ENCODE measurements around the gene TNF.

- TF ChIP-seq, protein P1, sequence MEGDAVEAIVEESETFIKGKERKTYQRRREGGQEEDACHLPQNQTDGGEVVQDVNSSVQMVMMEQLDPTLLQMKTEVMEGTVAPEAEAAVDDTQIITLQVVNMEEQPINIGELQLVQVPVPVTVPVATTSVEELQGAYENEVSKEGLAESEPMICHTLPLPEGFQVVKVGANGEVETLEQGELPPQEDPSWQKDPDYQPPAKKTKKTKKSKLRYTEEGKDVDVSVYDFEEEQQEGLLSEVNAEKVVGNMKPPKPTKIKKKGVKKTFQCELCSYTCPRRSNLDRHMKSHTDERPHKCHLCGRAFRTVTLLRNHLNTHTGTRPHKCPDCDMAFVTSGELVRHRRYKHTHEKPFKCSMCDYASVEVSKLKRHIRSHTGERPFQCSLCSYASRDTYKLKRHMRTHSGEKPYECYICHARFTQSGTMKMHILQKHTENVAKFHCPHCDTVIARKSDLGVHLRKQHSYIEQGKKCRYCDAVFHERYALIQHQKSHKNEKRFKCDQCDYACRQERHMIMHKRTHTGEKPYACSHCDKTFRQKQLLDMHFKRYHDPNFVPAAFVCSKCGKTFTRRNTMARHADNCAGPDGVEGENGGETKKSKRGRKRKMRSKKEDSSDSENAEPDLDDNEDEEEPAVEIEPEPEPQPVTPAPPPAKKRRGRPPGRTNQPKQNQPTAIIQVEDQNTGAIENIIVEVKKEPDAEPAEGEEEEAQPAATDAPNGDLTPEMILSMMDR (IDR thresholded peaks at IDR 0.05), result no peak
- TF ChIP-seq POLR2A (IDR thresholded peaks at IDR 0.05), result no peak
- TF ChIP-seq EP300 (IDR thresholded peaks at IDR 0.05), result no peak
Measured at GRCh38 chr6:31615748-31616147, 40.4 kb downstream of the TNF start.

All from tibial nerve (tissue), 4 donors.